HEK293 (cell line): ENCODE measurements around the gene LRCH1.
A peak's percentile ranks its signal among the peaks of the same experiment; 100 is the strongest.

Experiments used
- BCL11B ChIP-seq: fragments of 450-650 bp; formaldehyde crosslinking; IDR thresholded peaks from 2 replicates; pipeline ENCODE4 v1.5.1; 2016; ENCODE audit warnings: low read depth, missing biosample characterization, missing genetic modification characterization
- GLIS1 ChIP-seq: fragments of 450-650 bp; formaldehyde crosslinking; IDR thresholded peaks from 2 replicates; pipeline ENCODE4 v1.5.1; 2016; ENCODE audit warnings: missing biosample characterization, missing genetic modification characterization
- HIC1 ChIP-seq: fragments of 450-650 bp; formaldehyde crosslinking; IDR thresholded peaks from 2 replicates; pipeline ENCODE4 v1.5.1; 2016; ENCODE audit warnings: missing biosample characterization, missing genetic modification characterization
- MEIS1 ChIP-seq: sonication (generic); formaldehyde crosslinking; IDR thresholded peaks from 2 replicates; pipeline ENCODE4 v1.8.1; 2022; ENCODE audit warnings: missing genetic modification reagents, mild to moderate bottlenecking, borderline replicate concordance
- MYNN ChIP-seq: fragments of 450-650 bp; formaldehyde crosslinking; IDR thresholded peaks from 2 replicates; pipeline ENCODE4 v1.5.1; 2016; ENCODE audit warnings: missing biosample characterization, missing genetic modification characterization, borderline replicate concordance
- OVOL3 ChIP-seq: fragments of 450-650 bp; formaldehyde crosslinking; IDR thresholded peaks from 2 replicates; pipeline ENCODE4 v1.5.1; 2016; ENCODE audit warnings: missing biosample characterization, missing genetic modification characterization
- PATZ1 ChIP-seq: fragments of 450-650 bp; formaldehyde crosslinking; IDR thresholded peaks from 2 replicates; pipeline ENCODE4 v1.5.1; 2016; ENCODE audit warnings: missing biosample characterization, missing genetic modification characterization
- PRDM4 ChIP-seq: fragments of 450-650 bp; formaldehyde crosslinking; IDR thresholded peaks from 2 replicates; pipeline ENCODE4 v1.5.1; 2017; ENCODE audit warnings: missing biosample characterization, missing genetic modification characterization
- REPIN1 ChIP-seq: fragments of 450-650 bp; formaldehyde crosslinking; IDR thresholded peaks from 2 replicates; pipeline ENCODE4 v1.5.1; 2017; ENCODE audit warnings: missing biosample characterization, missing genetic modification characterization, low read depth
- SP7 ChIP-seq: fragments of 450-650 bp; formaldehyde crosslinking; IDR thresholded peaks from 2 replicates; pipeline ENCODE4 v1.5.1; 2016; ENCODE audit warnings: missing biosample characterization, missing genetic modification characterization
- ZBTB20 ChIP-seq: fragments of 450-650 bp; formaldehyde crosslinking; IDR thresholded peaks from 2 replicates; pipeline ENCODE4 v1.5.1; 2016; ENCODE audit warnings: missing biosample characterization, missing genetic modification characterization
- ZBTB8A ChIP-seq: fragments of 450-650 bp; formaldehyde crosslinking; IDR thresholded peaks from 2 replicates; pipeline ENCODE4 v1.5.1; 2016; ENCODE audit warnings: missing biosample characterization, missing genetic modification characterization
- ZNF132 ChIP-seq: fragments of 450-650 bp; formaldehyde crosslinking; IDR thresholded peaks from 2 replicates; pipeline ENCODE4 v1.5.1; 2017; ENCODE audit warnings: missing biosample characterization, missing genetic modification characterization, borderline replicate concordance
- ZNF223 ChIP-seq: fragments of 450-650 bp; formaldehyde crosslinking; IDR thresholded peaks from 2 replicates; pipeline ENCODE4 v1.5.1; 2016; ENCODE audit warnings: missing biosample characterization, missing genetic modification characterization
- ZNF341 ChIP-seq: fragments of 450-650 bp; formaldehyde crosslinking; IDR thresholded peaks from 2 replicates; pipeline ENCODE4; 2016; ENCODE audit warnings: low read depth, missing biosample characterization, missing genetic modification characterization
- ZNF350 ChIP-seq: fragments of 450-650 bp; formaldehyde crosslinking; IDR thresholded peaks from 2 replicates; pipeline ENCODE4 v1.5.0; 2017; ENCODE audit warnings: missing biosample characterization, mild to moderate bottlenecking, missing genetic modification characterization
- ZNF354C ChIP-seq: fragments of 450-650 bp; formaldehyde crosslinking; IDR thresholded peaks from 2 replicates; pipeline ENCODE4 v1.5.1; 2016; ENCODE audit warnings: missing biosample characterization, missing genetic modification characterization, low read depth, borderline replicate concordance
- ZNF394 ChIP-seq: fragments of 450-650 bp; formaldehyde crosslinking; IDR thresholded peaks from 2 replicates; pipeline ENCODE4 v1.5.1; 2016; ENCODE audit warnings: missing biosample characterization, missing genetic modification characterization, mild to moderate bottlenecking, moderate library complexity, borderline replicate concordance
- ZNF488 ChIP-seq: fragments of 450-650 bp; formaldehyde crosslinking; IDR thresholded peaks from 2 replicates; pipeline ENCODE4 v1.5.1; 2016; ENCODE audit warnings: missing biosample characterization, missing genetic modification characterization
- ZNF514 ChIP-seq: fragments of 450-650 bp; formaldehyde crosslinking; IDR thresholded peaks from 2 replicates; pipeline ENCODE4 v1.5.1; 2016; ENCODE audit warnings: missing biosample characterization, missing genetic modification characterization
- ZNF558 ChIP-seq: fragments of 450-650 bp; formaldehyde crosslinking; IDR thresholded peaks from 2 replicates; pipeline ENCODE4 v1.5.1; 2016; ENCODE audit warnings: missing biosample characterization, missing genetic modification characterization
- ZNF560 ChIP-seq: fragments of 450-650 bp; formaldehyde crosslinking; IDR thresholded peaks from 2 replicates; pipeline ENCODE4 v1.5.1; 2017; ENCODE audit warnings: missing biosample characterization, missing genetic modification characterization, borderline replicate concordance
- ZNF692 ChIP-seq: fragments of 450-650 bp; formaldehyde crosslinking; IDR thresholded peaks from 2 replicates; pipeline ENCODE4 v1.5.1; 2016; ENCODE audit warnings: missing biosample characterization, missing genetic modification characterization
- ZNF768 ChIP-seq: fragments of 450-650 bp; formaldehyde crosslinking; IDR thresholded peaks from 2 replicates; pipeline ENCODE4 v1.5.1; 2018; ENCODE audit warnings: missing biosample characterization, mild to moderate bottlenecking, missing genetic modification characterization
- TF ChIP-seq, protein P1 (sequence below): fragments of 450-650 bp; formaldehyde crosslinking; IDR thresholded peaks from 2 replicates; pipeline ENCODE4 v1.5.1; 2017; ENCODE audit warnings: missing biosample characterization, missing genetic modification characterization

LRCH1 gene

DNA sequence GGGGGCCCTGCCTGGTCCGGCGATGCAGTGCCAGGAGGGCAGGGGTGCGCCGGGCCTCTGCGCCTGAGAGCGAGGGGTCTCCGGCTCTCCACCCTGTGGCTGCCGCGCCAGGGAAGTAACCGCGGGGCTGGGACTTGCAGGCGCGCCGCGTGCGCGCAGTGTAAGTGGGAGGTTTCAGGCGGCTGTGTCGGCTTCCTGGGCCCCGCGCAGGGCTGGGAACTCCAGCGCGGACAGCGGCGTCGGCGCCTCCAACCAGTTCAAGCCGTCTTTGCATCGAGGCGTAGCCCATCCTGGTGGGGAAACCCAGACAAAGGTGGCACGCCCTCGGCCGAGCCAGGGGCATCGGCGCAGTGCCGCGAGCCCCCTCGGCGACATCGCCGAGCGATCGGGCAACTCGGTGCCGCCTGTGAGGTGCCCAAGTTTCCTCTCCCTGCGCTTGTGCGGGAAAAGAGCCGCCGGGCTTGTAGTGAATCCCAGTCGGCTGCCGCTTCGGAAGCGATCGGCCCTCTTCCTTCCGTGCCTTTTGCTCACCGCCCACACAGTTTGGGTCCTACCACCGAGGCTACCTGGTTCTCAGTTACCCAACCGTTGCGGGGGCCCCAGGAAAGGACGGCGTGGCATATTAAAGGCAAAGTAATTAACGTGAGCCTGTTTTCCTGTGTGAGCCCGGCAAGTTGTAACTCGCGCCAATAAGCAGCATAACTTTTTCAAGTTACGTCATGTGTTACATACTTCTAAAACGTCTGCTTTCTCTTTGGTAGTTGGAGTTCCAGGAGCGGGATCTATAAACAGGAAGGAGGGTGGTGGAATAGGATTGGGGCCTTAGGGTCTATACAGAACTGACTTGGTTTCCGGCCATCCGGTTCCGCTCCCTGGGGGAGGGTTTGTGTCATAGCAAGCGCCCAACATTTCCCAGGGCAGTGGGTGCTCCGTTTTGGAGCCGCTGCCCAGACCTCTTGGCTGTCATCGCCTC is 1.2 kb downstream of the LRCH1 start (continued):
- TF ChIP-seq ZNF488 (tag by site-specific recombination) (peak; percentile 3; the same call in 1 of the 2 replicates), ZNF354C (tag by site-specific recombination) (no peak), ZNF341 (tag by site-specific recombination) (0 out of 2 replicates have a peak, but pooled peaks have one; percentile 16), PRDM4 (tag by site-specific recombination) (no peak), ZNF394 (tag by site-specific recombination) (no peak; the same call in 1 of the 2 replicates), ZNF558 (tag by site-specific recombination) (peak; percentile 35; the same call in 1 of the 2 replicates), SP7 (tag by site-specific recombination) (peak; percentile 38; the same call in 1 of the 2 replicates), MYNN (no peak), PATZ1 (tag by site-specific recombination) (peak; percentile 45), HIC1 (tag by site-specific recombination) (peak; percentile 86), OVOL3 (tag by site-specific recombination) (no peak), ZNF560 (tag by site-specific recombination) (no peak), ZNF514 (tag by site-specific recombination) (no peak), MEIS1 (CRISPR knock-in tag) (no peak), ZNF132 (tag by site-specific recombination) (no peak), ZNF692 (tag by site-specific recombination) (no peak), GLIS1 (peak; percentile 87), ZBTB8A (tag by site-specific recombination) (peak; percentile 79), ZNF350 (tag by site-specific recombination) (no peak), ZBTB20 (peak; percentile 77), BCL11B (0 out of 2 replicates have a peak, but pooled peaks have one; percentile 7), REPIN1 (tag by site-specific recombination) (no peak), ZNF223 (tag by site-specific recombination) (no peak), ZNF768 (tag by site-specific recombination) (no peak)
- TF ChIP-seq, protein P1, sequence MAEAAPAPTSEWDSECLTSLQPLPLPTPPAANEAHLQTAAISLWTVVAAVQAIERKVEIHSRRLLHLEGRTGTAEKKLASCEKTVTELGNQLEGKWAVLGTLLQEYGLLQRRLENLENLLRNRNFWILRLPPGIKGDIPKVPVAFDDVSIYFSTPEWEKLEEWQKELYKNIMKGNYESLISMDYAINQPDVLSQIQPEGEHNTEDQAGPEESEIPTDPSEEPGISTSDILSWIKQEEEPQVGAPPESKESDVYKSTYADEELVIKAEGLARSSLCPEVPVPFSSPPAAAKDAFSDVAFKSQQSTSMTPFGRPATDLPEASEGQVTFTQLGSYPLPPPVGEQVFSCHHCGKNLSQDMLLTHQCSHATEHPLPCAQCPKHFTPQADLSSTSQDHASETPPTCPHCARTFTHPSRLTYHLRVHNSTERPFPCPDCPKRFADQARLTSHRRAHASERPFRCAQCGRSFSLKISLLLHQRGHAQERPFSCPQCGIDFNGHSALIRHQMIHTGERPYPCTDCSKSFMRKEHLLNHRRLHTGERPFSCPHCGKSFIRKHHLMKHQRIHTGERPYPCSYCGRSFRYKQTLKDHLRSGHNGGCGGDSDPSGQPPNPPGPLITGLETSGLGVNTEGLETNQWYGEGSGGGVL: no peak
